SKM-1 (cell line): Measurements from ENCODE around the gene FERD3L.
"Not testable (repeated sequence)": the region's sequence is repeated elsewhere in the genome, so short reads cannot be mapped to it uniquely, and the experiment has no call there.

Experiments used
- DNase-seq: peaks from one replicate; lab custom pipeline; 2025; ENCODE audit not compliant: unreplicated experiment; lab: John Stamatoyannopoulos, UW

Gene FERD3L

DNA sequence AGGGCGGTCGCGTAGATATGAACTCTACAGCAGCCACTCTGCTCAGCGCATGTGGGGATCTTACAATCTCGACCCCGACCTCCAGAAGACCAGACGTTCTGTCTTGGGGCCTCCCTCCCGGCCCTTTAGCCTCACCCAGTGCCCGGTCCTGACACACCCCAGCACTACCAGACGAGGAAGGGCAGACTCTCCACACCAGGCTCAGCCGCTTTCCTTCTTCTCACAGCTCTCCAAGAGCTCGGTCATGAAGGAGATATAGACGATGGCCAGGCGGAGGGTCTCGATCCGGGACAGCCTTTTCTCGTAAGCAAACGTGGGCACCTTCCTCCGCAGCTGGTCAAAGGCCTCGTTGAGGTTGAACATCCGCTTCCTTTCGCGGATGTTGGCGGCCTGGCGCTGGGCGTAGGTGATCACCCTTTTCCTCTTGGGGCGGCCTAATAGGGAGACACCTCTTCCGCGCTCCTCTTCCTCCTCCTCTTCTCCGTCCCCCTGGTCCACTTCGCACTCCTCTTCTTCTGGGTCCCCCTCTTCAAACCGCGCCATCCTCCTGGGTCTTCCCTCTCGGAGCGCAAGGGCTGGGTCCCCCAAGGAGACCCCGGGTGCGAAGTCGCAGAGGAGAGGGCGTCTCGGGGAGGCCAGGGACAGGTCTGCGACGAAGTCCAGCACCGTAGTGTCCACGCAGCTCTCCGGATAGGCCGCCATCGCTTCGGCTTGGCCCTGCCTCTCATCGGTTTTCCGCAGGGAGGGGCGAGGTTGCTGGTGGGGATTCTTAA, at the start of gene FERD3L:
TSS of gene FERD3L (minus strand) at position 761 of the 773 bp plus-strand sequence. CDS start at position 702, 59 bp downstream.
- no peak for DNase-seq

DNA sequence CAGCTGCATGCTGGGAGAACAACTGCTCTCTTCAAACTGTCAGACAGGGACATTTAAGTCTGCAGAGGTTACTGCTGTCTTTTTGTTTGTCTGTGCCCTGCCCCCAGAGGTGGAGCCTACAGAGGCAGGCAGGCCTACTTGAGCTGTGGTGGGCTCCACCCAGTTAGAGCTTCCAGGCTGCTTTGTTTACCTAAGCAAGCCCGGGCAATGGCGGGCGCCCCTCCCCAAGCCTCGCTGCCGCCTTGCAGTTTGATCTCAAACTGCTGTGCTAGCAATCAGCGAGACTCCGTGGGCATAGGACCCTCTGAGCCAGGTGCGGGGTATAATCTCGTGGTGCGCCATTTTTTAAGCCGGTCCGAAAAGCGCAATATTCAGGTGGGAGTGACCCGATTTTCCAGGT, 49.2 kb upstream of the FERD3L start:
- DNase-seq, result not testable (repeated sequence)

DNA sequence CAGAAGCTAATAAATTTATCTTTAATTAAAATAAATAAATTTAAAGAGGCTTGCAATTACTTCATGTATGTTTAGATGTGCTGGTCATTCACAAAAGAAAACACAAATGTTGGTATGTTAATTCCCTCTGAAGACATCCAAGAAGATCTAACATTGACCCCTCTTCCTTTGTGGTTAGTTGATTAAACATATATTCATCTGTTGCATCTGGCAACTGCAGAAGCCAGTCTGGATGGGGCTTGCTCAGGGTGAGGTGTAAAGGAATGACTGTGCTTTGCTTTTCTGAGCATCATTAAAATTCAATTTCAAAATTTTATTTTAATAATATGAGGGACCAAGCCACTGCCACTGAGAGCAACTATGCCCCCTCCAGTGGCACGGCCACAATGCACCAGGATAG, 36.4 kb upstream of the FERD3L start:
- DNase-seq, result no peak

DNA sequence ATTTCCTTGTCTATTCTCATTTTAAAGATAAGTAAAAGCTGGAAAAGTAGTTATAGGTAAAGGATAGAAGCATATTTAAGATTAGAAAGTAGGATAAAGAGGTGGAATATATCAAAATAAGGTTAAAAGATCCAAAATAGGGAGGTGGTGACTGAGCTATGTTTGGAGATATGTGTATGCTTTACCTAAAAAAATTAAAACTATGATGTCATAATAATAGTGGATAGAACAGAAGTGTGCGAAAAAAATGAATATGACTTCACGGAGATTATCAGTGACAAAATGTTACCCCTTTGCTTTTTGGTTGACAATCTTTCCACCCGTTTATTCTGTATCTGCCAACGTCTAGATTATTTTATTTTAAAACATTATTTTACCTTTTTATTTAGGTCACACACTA, 33.4 kb upstream of the FERD3L start:
- DNase-seq, result no peak

DNA sequence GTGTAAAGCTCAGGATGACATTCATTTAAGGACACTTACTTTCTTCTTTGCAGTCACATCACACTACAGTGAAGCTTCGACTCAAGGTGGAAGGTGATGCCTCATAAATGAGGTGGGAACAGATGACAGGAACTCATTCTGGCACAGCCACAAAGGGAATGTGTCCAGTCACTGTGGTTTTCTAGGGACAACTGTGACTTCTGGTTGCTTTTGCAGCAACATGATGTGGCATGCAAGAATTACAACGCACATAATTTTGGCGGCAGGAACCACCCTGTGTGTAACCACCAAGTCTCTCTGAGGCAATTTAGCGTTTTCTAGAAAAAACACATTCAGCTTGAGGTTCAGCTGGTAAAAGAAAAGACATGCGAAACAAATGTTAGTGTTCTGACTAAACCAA, 32.0 kb upstream of the FERD3L start:
- DNase-seq, result no peak

DNA sequence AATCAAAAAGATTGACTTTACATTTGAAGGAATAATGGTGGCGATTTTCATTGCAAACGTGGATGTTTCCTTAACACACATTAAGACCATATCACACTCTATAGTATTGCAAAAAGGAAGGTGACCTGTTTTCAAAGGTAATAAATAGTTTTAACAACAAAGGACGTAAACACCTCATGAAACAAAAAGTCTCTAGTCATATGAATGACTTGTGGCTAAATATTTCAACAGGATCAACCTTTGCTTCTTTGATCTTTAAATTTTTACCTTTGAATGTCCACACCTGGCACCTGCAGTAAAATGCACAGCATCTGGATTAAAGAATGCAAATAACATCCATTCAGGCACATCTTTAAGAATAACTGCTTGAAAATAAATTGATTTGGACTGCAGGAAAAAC, 30.0 kb upstream of the FERD3L start:
- DNase-seq, result no peak

DNA sequence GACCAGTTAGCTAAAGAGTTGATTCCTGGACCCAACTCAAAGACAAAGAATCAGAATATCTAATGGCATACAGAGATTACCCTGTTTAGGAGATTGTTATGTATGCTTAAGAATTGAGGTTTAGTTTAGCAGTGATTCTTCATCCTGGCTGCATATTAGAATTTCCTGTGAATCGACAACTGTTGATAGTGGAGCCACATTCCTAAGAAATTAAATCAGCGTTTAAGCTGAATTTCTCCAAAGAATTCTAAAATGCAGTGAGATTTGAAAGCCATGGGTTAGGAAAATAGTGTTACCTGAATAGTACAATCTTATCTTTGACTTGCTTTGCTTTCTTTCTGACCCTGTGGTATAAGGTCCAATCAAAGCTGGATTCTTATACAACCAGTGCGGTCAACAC, 16.4 kb upstream of the FERD3L start:
- DNase-seq, result no peak

- no peak for DNase-seq
These were observed 1.5 kb upstream of the FERD3L start for GRCh38 chr7:19146699-19147098.

GRCh38 chr7:19145434-19146115, 354 bp upstream of the FERD3L start:
- DNase-seq, result no peak

DNA sequence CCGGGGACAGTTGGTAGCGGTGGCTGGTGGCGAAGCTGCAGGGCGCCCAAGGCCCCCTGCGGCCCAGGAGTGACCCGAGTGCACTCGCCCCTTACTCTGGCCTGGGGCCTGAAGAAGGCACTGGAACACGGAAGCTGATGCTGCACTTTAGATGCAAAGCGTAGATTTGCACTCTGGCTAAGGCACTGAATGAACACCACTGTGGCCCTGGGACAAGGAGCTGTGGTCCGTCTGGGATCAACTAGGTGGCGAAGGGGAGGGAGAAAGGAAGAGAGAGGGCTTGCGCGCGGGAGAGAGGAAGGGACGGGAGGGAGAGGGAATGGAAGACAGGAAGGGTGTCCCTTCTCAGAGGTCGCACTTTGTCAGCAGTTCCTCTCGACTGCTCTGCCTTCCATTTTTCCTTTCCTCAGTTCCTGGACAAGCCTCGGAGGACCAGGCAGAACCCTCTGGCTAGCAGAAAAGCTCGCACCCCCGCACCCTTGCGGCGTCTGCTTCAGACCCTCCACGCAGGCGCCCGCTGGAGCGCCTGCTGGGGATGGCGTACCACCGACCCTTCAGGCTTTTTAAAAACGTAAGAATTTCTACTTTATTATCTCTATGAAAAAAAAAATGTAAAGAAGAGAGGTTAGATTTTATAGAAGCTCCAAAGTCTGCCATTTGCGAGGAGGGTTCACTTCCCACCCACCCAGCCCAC, 1.2 kb downstream of the FERD3L start:
- DNase-seq, result no peak

DNA sequence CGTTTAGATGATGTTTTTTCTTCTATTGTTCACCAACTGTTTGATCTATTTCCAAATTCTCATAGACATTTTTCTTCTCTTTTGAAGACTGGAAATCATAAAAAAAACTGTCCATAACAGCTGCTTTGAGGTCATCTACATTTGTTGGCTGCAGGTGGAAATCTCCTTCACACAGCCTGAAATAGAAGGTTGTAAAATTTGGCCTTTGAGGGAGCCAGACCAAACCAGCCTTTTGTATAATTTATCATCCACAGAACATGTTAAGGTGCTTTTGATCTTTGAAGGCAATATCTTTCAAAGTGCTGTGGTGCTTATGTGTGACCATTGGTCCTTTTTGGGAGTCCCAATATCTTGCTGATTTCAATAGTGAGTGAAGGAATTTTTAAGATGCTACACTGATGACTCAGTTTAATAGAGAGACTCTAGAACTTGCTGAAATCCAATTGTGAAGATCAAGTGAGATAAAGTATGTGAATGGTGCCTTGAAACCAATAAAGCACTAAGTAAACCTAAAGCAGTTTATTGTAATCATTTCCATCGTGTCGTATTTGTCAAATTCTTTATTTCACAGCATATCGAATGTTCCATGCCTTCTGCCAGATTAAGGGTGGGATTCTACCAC, 5.4 kb downstream of the FERD3L start:
- DNase-seq, result no peak

GRCh38 chr7:19133886-19134285, 11.3 kb downstream of the FERD3L start:
- DNase-seq, result no peak

DNA sequence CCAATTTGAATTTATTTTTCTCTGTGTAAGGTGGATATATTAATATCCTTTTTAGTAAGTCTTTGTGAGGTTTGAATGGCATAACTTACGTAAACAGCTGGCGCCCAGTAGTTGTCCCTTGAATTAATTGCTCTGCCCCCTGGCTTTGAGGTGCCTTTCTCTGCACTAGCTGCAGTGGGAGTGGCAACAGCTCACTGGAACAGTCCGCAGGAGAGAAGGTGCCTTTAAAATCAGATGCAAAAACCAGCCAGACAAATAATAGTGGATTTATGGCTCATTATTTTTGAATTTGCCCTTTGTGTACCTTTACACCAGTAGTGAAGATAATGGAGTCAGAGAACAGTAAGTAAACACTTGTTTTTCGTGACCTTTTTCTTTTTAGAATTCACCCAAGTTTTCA, 11.8 kb downstream of the FERD3L start:
- DNase-seq, result no peak

DNA sequence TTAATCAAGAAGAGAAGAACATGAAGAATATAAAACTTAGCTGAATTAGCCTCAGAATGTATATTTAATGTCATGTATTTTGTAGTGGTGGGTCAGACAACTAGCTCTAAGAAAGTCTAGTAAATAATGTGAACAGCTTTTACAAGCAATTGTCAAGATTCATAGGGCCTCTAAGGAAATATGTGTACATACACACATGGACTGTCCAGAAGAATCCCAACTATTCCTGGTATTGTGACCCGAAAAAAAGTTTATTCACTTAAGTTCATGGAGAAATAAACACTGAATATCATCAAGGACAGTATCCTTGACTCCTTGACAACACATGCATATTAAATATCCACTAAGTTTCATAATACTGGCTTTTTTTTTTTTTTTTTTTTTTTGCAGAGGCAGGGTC, 16.4 kb downstream of the FERD3L start:
- no peak for DNase-seq

GRCh38 chr7:19121977-19122588, 23.1 kb downstream of the FERD3L start:
- DNase-seq, result peak; percentile 16

GRCh38 chr7:19119870-19120486, 25.2 kb downstream of the FERD3L start:
- DNase-seq, result no peak

- no peak for DNase-seq
These were observed 25.8 kb downstream of the FERD3L start for GRCh38 chr7:19119372-19119771.

DNA sequence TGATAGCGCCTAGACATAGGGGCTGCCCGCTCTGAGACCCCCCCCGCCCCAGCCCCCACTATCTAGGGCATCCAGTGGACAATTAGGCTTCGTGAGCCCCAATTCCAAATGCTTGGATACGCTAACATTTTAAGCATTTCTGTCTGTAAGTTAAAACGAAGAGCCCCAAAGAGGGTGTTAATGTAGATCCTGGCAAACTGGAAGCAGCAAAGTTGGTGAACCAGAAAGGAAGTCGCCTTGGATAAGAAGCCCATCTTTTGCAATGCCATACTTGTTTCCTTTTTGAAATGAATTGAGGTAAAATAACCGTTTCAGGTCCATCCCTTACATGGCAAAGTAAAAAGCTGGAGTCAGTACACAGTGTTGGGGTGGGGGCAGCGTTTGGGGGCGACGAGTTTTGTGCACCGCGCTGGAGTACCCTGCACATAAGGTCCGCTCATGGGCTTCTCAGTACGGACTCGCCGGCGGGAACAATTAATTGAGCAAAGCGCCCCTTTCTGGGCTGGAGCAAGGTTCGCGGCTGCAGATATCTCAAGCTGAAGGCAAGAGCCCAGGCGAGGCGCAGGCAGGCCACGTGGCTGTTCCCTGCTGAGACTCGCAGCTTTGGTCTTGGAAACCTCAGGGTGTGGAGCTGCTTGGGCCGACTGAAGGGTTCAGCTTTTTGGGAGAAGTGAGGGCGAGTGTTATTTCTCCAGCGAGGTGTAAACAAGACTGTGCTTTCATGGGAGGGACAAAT, 26.4 kb downstream of the FERD3L start:
- no peak for DNase-seq

- DNase-seq, result no peak
These were observed 27.2 kb downstream of the FERD3L start for GRCh38 chr7:19117870-19118608.
